Uterus (tissue), 4 donors: ENCODE results near the gene PNCK. TPM values are rescaled to one million over a fixed set of nuclear protein-coding genes. Genes with fewer than 3 reads are reported as not detected.

Experiments
- DNase-seq, 2 donors: peaks; one replicate each; pipeline ENCODE4 v3.0.0-alpha.2; 2019 to 2020
- H3K27ac ChIP-seq, 2 donors: fragments of 200-600 bp; sonication (generic); 1 replicate in 1 of 2; 2 replicates in 1 of 2; pipeline ENCODE4 v1.5.1; 2016 to 2018
- H3K27me3 ChIP-seq, 2 donors: fragments of 200-600 bp; sonication (generic); one replicate each; pipeline ENCODE4 v1.5.1; 2018 to 2019; ENCODE audit warnings: control low read depth in 1 of 2
- H3K36me3 ChIP-seq, 2 donors: fragments of 200-600 bp; sonication (generic); one replicate each; pipeline ENCODE4 v1.5.1; 2019; ENCODE audit warnings: control low read depth in 1 of 2
- H3K4me1 ChIP-seq, 2 donors: fragments of 200-600 bp; sonication (generic); one replicate each; pipeline ENCODE4 v1.5.1; 2018 to 2019; ENCODE audit warnings: control low read depth in 1 of 2
- H3K4me3 ChIP-seq, 2 donors: fragments of 200-600 bp; sonication (generic); 1 replicate in 1 of 2; 2 replicates in 1 of 2; pipeline ENCODE4 v1.5.1; 2018 to 2019; ENCODE audit warnings: mild to moderate bottlenecking in 1 of 2
- H3K9me3 ChIP-seq, 2 donors: fragments of 200-600 bp; sonication (generic); one replicate each; pipeline ENCODE4 v1.5.1; 2019; ENCODE audit warnings: control low read depth in 1 of 2
- CTCF ChIP-seq, 4 experiments: fragments of 200-600 bp in 2 of 4; fragments of 450-650 bp in 2 of 4; sonication (generic) in 2 of 4; IDR thresholded peaks; one replicate each; pipeline ENCODE4 v1.5.1; 2016 to 2019; ENCODE audit warnings: antibody characterized with exemption in 4 of 4, mild to moderate bottlenecking in 2 of 4, moderate library complexity in 1 of 4
- POLR2A ChIP-seq, 2 donors: fragments of 450-650 bp; IDR thresholded peaks; one replicate each; pipeline ENCODE4 v1.6.1; 2016; ENCODE audit warnings: antibody characterized with exemption in 2 of 2, mild to moderate bottlenecking in 1 of 2, moderate library complexity in 1 of 2
- intact Hi-C: fragments of 100-400 bp; cut with DNase I; formaldehyde crosslinking; loops from one replicate; pipeline ENCODE4 v1.15.1; 2023; ENCODE audit warnings: low total_unique reads
- total RNA-seq, 4 donors: library from RNA; depleted of rRNA in 3 of 4; stranded (reverse); fragments of >200 nt in 3 of 4; gene quantifications; one replicate each; pipeline versions ENCODE4 v1.1.0 to v1.2.4, GENCODE V29; 2014 to 2023
- donor health status: DM: yes; HTN: yes; CAD: no.

Gene PNCK
- total RNA-seq, 4 donors from 2014 or later = 1.8 to 8.5 (median 5.9) TPM; not detected in 1

DNA sequence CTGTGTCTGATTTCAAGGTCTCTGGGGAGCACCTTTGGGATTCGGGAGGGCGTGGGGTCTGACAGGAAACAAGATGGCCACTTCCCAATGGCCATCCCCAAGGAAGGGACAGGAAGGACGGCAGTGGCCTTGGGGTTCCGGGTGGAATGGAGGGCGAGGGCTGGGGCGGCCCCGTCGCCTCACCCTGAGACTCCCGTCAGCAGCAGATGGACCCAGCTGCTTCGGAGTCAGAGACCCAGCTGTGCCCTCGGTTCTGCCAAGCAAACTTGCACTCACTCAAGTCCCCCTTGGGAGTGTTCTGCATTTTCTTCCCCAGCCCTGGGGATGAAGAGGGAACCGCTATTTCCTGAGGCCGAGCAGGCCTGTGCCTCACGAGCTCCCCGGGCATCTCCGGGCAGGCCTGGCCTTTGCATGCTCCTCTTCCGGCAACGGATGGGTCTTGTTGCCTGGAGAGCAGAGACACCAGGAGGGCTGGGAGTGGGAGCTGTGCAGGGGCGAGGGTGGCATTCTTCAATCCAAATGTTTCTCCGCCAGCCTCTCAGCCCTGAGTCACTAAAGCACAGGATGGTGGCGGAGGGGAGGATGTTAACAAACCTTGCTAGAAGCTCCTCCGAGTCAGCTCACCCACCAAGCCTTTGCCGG lies 33.4 kb downstream of the PNCK start:
- intact Hi-C loops = no loop called here

GRCh38 chrX:153639177-153640044 lies 34.2 kb downstream of the PNCK start:
- intact Hi-C loops = no loop called here
- peaks cover 0 to 6% of the 10 kb centered on the region in 2 donors for H3K27me3 ChIP-seq
- no peak overlapping the region for H3K4me3 ChIP-seq
- H3K36me3 ChIP-seq = no peaks in the 10 kb centered on the region
- H3K4me1 ChIP-seq = no peaks in the 10 kb centered on the region
- DNase-seq = no peak
- no peaks in the 10 kb centered on the region for H3K9me3 ChIP-seq
- no peak overlapping the region for H3K27ac ChIP-seq
- TF ChIP-seq POLR2A (IDR thresholded peaks at IDR 0.05) = no peak
- no peak for TF ChIP-seq CTCF (IDR thresholded peaks at IDR 0.05)

More for the DNA sequence above, 33.4 kb downstream of the PNCK start:
- no peak for DNase-seq
- H3K4me1 ChIP-seq = no peaks in the 10 kb centered on the region
- H3K27me3 ChIP-seq = peaks cover 0 to 8% of the 10 kb centered on the region in 2 donors
- no peak overlapping the region for H3K27ac ChIP-seq
- TF ChIP-seq CTCF (IDR thresholded peaks at IDR 0.05) = no peak
- TF ChIP-seq POLR2A (IDR thresholded peaks at IDR 0.05) = no peak
- no peaks in the 10 kb centered on the region for H3K9me3 ChIP-seq
- H3K4me3 ChIP-seq = no peak overlapping the region
- no peaks in the 10 kb centered on the region for H3K36me3 ChIP-seq

- peak in 1 of 2 donors; percentile 8 for DNase-seq
- Histone ChIP-seq H3K36me3 (no peaks in the 10 kb centered on the region), H3K27me3 (peaks cover 0 to 6% of the 10 kb centered on the region in 2 donors), H3K4me1 (no peaks in the 10 kb centered on the region), H3K4me3 (no peak overlapping the region), H3K27ac (no peak overlapping the region), H3K9me3 (no peaks in the 10 kb centered on the region)
- intact Hi-C loops = no loop called here
- no peak for TF ChIP-seq CTCF (IDR thresholded peaks at IDR 0.05)
- no peak for TF ChIP-seq POLR2A (IDR thresholded peaks at IDR 0.05)
Measured at GRCh38 chrX:153638436-153639176, 35.0 kb downstream of the PNCK start.

- TF ChIP-seq CTCF (IDR thresholded peaks at IDR 0.05) = no peak
- TF ChIP-seq POLR2A (IDR thresholded peaks at IDR 0.05) = no peak
- intact Hi-C loops = no loop called here
- no peak overlapping the region for H3K27ac ChIP-seq
- no peaks in the 10 kb centered on the region for H3K4me1 ChIP-seq
- no peaks in the 10 kb centered on the region for H3K36me3 ChIP-seq
- DNase-seq = no peak
- peaks cover 0 to 3% of the 10 kb centered on the region in 2 donors for H3K27me3 ChIP-seq
- H3K9me3 ChIP-seq = no peaks in the 10 kb centered on the region
- H3K4me3 ChIP-seq = no peak overlapping the region
Measured at GRCh38 chrX:153638041-153638371, 35.6 kb downstream of the PNCK start.
